IMR-90 (cell line): ENCODE results near the gene SLC38A5. TPM values are rescaled to one million over a fixed set of nuclear protein-coding genes. Genes with fewer than 3 reads are reported as not detected.

ENCODE experiments used
- ATAC-seq: fragments of 200-7000 bp; cut with Tn5 transposase; 2 replicates; pipeline ENCODE4 v1.9.1; 2020; ENCODE audit warnings: low read depth, mild to moderate bottlenecking, moderate library complexity
- BruUV-seq: library from RNA; stranded (reverse); fragments of 400-500 nt; replicated peaks from 2 replicates; lab custom pipeline; 2021; lab: Mats Ljungman, UMichigan
- CTCF ChIA-PET: fragments of 300-600 bp; formaldehyde crosslinking; extraction: SDS; loops from one replicate; lab custom pipeline; 2021; ENCODE audit warnings: antibody characterized with exemption; lab: Yijun Ruan, JAX
- POLR2A ChIA-PET: fragments of 300-600 bp; sonication (Branson Sonifier 250); formaldehyde crosslinking; loops from one replicate; lab custom pipeline; 2022; ENCODE audit warnings: antibody characterized with exemption; ENCODE audit not compliant: unreplicated experiment; lab: Charles Lee
- DNase-seq: peaks from one replicate; pipeline ENCODE4 v3.0.0; 2013
- H2AFZ ChIP-seq: replicated peaks from 2 replicates; pipeline ENCODE3; 2013; ENCODE audit warnings: low read length, mild to moderate bottlenecking; ENCODE audit not compliant: poor library complexity
- H2AK5ac ChIP-seq: 2 replicates; pipeline ENCODE4 v1.6.1; 2013; ENCODE audit warnings: low read depth, low read length, inconsistent platforms
- H2AK9ac ChIP-seq: replicated peaks from 2 replicates; pipeline ENCODE3; 2013; ENCODE audit warnings: mild to moderate bottlenecking, low read depth, low read length, moderate library complexity; ENCODE audit not compliant: poor library complexity
- H2BK120ac ChIP-seq: 2 replicates; pipeline ENCODE4 v1.6.1; 2013; ENCODE audit warnings: low read depth, low read length, inconsistent platforms
- H2BK15ac ChIP-seq: 3 replicates; pipeline ENCODE4 v1.6.1; 2013; ENCODE audit warnings: low read depth, low read length, inconsistent platforms
- H2BK20ac ChIP-seq: 2 replicates; pipeline ENCODE4 v1.6.1; 2013; ENCODE audit warnings: low read depth, mild to moderate bottlenecking, inconsistent platforms, low read length, moderate library complexity
- H2BK5ac ChIP-seq: 2 replicates; pipeline ENCODE4 v1.6.1; 2013; ENCODE audit warnings: mild to moderate bottlenecking, low read depth, low read length, inconsistent platforms; ENCODE audit not compliant: poor library complexity, severe bottlenecking
- H3K14ac ChIP-seq: replicated peaks from 2 replicates; pipeline ENCODE4 v1.6.1; 2013; ENCODE audit warnings: low read depth, low read length, inconsistent platforms
- H3K18ac ChIP-seq: 2 replicates; pipeline ENCODE4 v1.6.1; 2013; ENCODE audit warnings: low read depth, low read length, control low read depth
- H3K23ac ChIP-seq: 2 replicates; pipeline ENCODE4 v1.6.1; 2013; ENCODE audit warnings: low read depth, low read length, inconsistent platforms
- H3K27ac ChIP-seq: 2 replicates; pipeline ENCODE4 v1.5.1; 2013; ENCODE audit warnings: mild to moderate bottlenecking, control low read depth, low read length; ENCODE audit not compliant: insufficient read depth
- H3K27me3 ChIP-seq: 2 replicates; pipeline ENCODE4 v1.6.1; 2013; ENCODE audit warnings: low read length; ENCODE audit not compliant: control insufficient read depth, insufficient read depth
- H3K36me3 ChIP-seq: 2 replicates; pipeline ENCODE4 v1.6.1; 2013; ENCODE audit warnings: low read length, mixed read lengths; ENCODE audit not compliant: control insufficient read depth, insufficient read depth
- H3K4ac ChIP-seq: 2 replicates; pipeline ENCODE4 v1.6.1; 2013; ENCODE audit warnings: low read depth, low read length, inconsistent platforms
- H3K4me1 ChIP-seq: 2 replicates; pipeline ENCODE4 v1.6.1; 2013; ENCODE audit warnings: low read length, mixed read lengths; ENCODE audit not compliant: control insufficient read depth, insufficient read depth
- H3K4me2 ChIP-seq: 2 replicates; pipeline ENCODE4 v1.6.1; 2013; ENCODE audit warnings: low read depth, mild to moderate bottlenecking, control low read depth, low read length, moderate library complexity
- H3K4me3 ChIP-seq: 2 replicates; pipeline ENCODE4 v1.5.1; 2013; ENCODE audit warnings: low read depth, mild to moderate bottlenecking, control low read depth, low read length, moderate library complexity; ENCODE audit not compliant: insufficient read depth
- H3K56ac ChIP-seq: 2 replicates; pipeline ENCODE4 v1.6.1; 2013; ENCODE audit warnings: low read length, inconsistent platforms; ENCODE audit not compliant: insufficient read depth; ENCODE audit errors: extremely low read depth
- H3K79me1 ChIP-seq, 2 experiments: 2 replicates each; pipeline ENCODE4 v1.6.1; 2013; ENCODE audit warnings: low read length in 2 of 2, inconsistent platforms in 1 of 2, low read depth in 1 of 2
- H3K9ac ChIP-seq: 2 replicates; pipeline ENCODE4 v1.6.1; 2013; ENCODE audit warnings: low read depth, low read length, control low read depth
- H3K9me1 ChIP-seq: 2 replicates; pipeline ENCODE4 v1.6.1; 2013; ENCODE audit warnings: low read length, inconsistent platforms; ENCODE audit not compliant: insufficient read depth
- H3K9me3 ChIP-seq: 2 replicates; pipeline ENCODE4 v1.6.1; 2013; ENCODE audit warnings: low read length; ENCODE audit not compliant: control insufficient read depth, insufficient read depth
- H4K20me1 ChIP-seq: 2 replicates; pipeline ENCODE4 v1.6.1; 2013; ENCODE audit warnings: low read length, inconsistent platforms; ENCODE audit not compliant: insufficient read depth
- H4K5ac ChIP-seq: 2 replicates; pipeline ENCODE4 v1.6.1; 2013; ENCODE audit warnings: mild to moderate bottlenecking, low read depth, low read length, control low read depth
- H4K8ac ChIP-seq, 2 experiments: 2 replicates each; pipeline ENCODE4 v1.6.1; 2013; ENCODE audit warnings: low read depth in 2 of 2, low read length in 2 of 2, control low read depth in 1 of 2, inconsistent platforms in 1 of 2
- H4K91ac ChIP-seq: 2 replicates; pipeline ENCODE4 v1.6.1; 2013; ENCODE audit warnings: low read depth, low read length, inconsistent platforms; ENCODE audit not compliant: insufficient read depth
- BHLHE40 ChIP-seq: fragments of 150-350 bp; IDR thresholded peaks from 2 replicates; pipeline ENCODE4 v1.6.1; 2016; ENCODE audit warnings: mild to moderate bottlenecking, low read depth, low read length
- CEBPB ChIP-seq: IDR thresholded peaks from 2 replicates; pipeline ENCODE4 v1.6.1; 2012; ENCODE audit warnings: low read depth, low read length, improper control_type of control experiment
- CHD1 ChIP-seq: IDR thresholded peaks from 2 replicates; pipeline ENCODE4 v1.6.1; 2012; ENCODE audit warnings: low read depth, low read length, improper control_type of control experiment
- FOS ChIP-seq: fragments of 150-350 bp; IDR thresholded peaks from 2 replicates; pipeline ENCODE4 v1.6.1; 2016; ENCODE audit warnings: low read depth, low read length
- MAFK ChIP-seq: IDR thresholded peaks from 2 replicates; pipeline ENCODE4 v1.6.1; 2012; ENCODE audit warnings: low read depth, low read length, improper control_type of control experiment
- MAZ ChIP-seq: IDR thresholded peaks from 2 replicates; pipeline ENCODE4 v1.6.1; 2012; ENCODE audit warnings: low read depth, mild to moderate bottlenecking, low read length, improper control_type of control experiment, moderate library complexity, borderline replicate concordance
- MXI1 ChIP-seq: IDR thresholded peaks from 2 replicates; pipeline ENCODE4 v1.6.1; 2012; ENCODE audit warnings: low read depth, mild to moderate bottlenecking, low read length, moderate library complexity, borderline replicate concordance
- POLR2A ChIP-seq: IDR thresholded peaks from 2 replicates; pipeline ENCODE4 v1.6.1; 2012; ENCODE audit warnings: mild to moderate bottlenecking, low read depth, low read length
- RAD21 ChIP-seq: IDR thresholded peaks from 2 replicates; pipeline ENCODE4 v1.6.1; 2012; ENCODE audit warnings: low read length, improper control_type of control experiment
- RCOR1 ChIP-seq: IDR thresholded peaks from 2 replicates; pipeline ENCODE4 v1.6.1; 2012; ENCODE audit warnings: mild to moderate bottlenecking, low read length, improper control_type of control experiment; ENCODE audit not compliant: insufficient replicate concordance
- RFX5 ChIP-seq: IDR thresholded peaks from 2 replicates; pipeline ENCODE4 v1.8.0; 2012; ENCODE audit warnings: low read depth, mild to moderate bottlenecking, low read length, moderate library complexity
- SMC3 ChIP-seq: fragments of 150-350 bp; IDR thresholded peaks from 2 replicates; pipeline ENCODE4 v1.6.1; 2016; ENCODE audit warnings: low read depth, mild to moderate bottlenecking, antibody characterized with exemption, low read length, moderate library complexity
- WGBS, 2 experiments: methylation state at CpG; one replicate each; pipeline versions ENCODE4 v1.1.5 to v1.1.7; 2013; ENCODE audit warnings: missing lambda C conversion rate in 2 of 2; ENCODE audit not compliant: insufficient read length in 1 of 2; ENCODE audit errors: extremely low coverage in 2 of 2; 5-methylcytosine and 5-hydroxymethylcytosine counted together
- dilution Hi-C: fragments of 300-500 bp; cut with HindIII; formaldehyde crosslinking; loops from one replicate; pipeline ENCODE4 v1.14.3; 2018; ENCODE audit warnings: low sequenced_read_pairs; ENCODE audit not compliant: unreplicated experiment
- in situ Hi-C: fragments of 300-500 bp; cut with MboI; formaldehyde crosslinking; loops from 3 replicates; pipeline ENCODE4 v1.14.3; 2019; ENCODE audit warnings: low sequenced_read_pairs, inconsistent platforms, mixed read lengths
- intact Hi-C: fragments of 100-400 bp; cut with micrococcal nuclease; formaldehyde crosslinking; loops from 2 replicates; pipeline ENCODE4 v1.10.0; 2022
- polyA plus RNA-seq, 3 experiments: library from polyadenylated mRNA; depleted of rRNA; stranded (reverse); fragments of >200 nt; gene quantifications; 2 replicates each; pipeline ENCODE4 v1.2.3, GENCODE V29; 2012; ENCODE audit warnings: low replicate concordance in 1 of 3
- total RNA-seq: library from RNA; depleted of rRNA; stranded (reverse); fragments of >200 nt; gene quantifications from 2 replicates; pipeline ENCODE4 v1.2.3, GENCODE V29; 2012
- TF ChIP-seq, protein P1 (sequence below): fragments of 150-350 bp; IDR thresholded peaks from 2 replicates; pipeline ENCODE4 v1.6.1; 2016; ENCODE audit warnings: low read depth, mild to moderate bottlenecking, low read length, moderate library complexity, borderline replicate concordance
- TF ChIP-seq, protein P2 (sequence below): fragments of 150-350 bp; IDR thresholded peaks from 2 replicates; pipeline ENCODE4 v1.6.1; 2017; ENCODE audit warnings: mild to moderate bottlenecking, antibody characterized with exemption, low read length, low read depth
- TF ChIP-seq, protein P3 (sequence below): conservative IDR thresholded peaks from 2 replicates; pipeline ENCODE4 v1.5.1; 2012; ENCODE audit warnings: mild to moderate bottlenecking, low read depth, low read length, improper control_type of control experiment

SLC38A5 gene
- total and polyA plus RNA-seq, 2 of the 4 experiments (the other 2 are of a cell fraction), result 12.2 to 20.4 TPM

DNA sequence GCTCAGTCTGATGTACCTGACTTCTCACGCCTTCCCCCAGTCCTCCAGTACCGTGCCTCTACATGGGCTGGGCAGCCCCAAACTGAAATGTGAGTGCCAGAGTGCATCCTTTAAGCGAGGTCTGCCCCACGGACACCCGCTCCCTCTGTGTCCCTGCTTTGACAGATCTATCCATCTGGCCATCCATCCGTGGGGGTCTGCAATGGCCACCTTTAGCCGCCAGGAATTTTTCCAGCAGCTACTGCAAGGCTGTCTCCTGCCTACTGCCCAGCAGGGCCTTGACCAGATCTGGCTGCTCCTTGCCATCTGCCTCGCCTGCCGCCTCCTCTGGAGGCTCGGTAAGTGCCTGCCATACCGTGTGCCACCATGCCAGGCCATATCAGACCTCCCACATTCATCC is 39.6 kb upstream of the SLC38A5 start:
- ChIA-PET POLR2A (no interaction called here), CTCF (no interaction called here)
- Histone ChIP-seq H4K8ac (0 out of 4 replicates have a peak overlapping the region, but pooled peaks of 1 of the 2 experiments have one; percentile 67), H2BK5ac (no peak overlapping the region), H3K23ac (peak overlapping the region; percentile 35), H4K20me1 (no peaks in the 10 kb centered on the region), H2AK5ac (no peak overlapping the region), H4K5ac (no peak overlapping the region), H3K56ac (no peak overlapping the region), H3K4me1 (no peaks in the 10 kb centered on the region), H3K36me3 (no peaks in the 10 kb centered on the region; the same call in none of the 2 replicates), H3K79me1 (peaks cover 6 to 12% of the 10 kb centered on the region in 2 experiments; a peak in 3 of 4 replicates), H3K27ac (no peak overlapping the region), H2BK15ac (no peak overlapping the region), H2AFZ (peak overlapping the region; percentile 94), H3K4ac (peak overlapping the region; percentile 41), H3K18ac (no peak overlapping the region), H2BK120ac (no peak overlapping the region), H3K27me3 (no peaks in the 10 kb centered on the region), H3K9me3 (no peaks in the 10 kb centered on the region; the same call in 1 of the 2 replicates), H3K9ac (peak overlapping the region; percentile 89), H3K4me2 (peak overlapping the region; percentile 92), H3K14ac (peak overlapping the region; percentile 63; the same call in 1 of the 2 replicates), H2AK9ac (peak overlapping the region; percentile 76), H3K9me1 (no peaks in the 10 kb centered on the region), H4K91ac (no peak overlapping the region), H2BK20ac (no peak overlapping the region), H3K4me3 (peak overlapping the region; percentile 96)
- ATAC-seq (no peak), DNase-seq (no peak)
- TF ChIP-seq SMC3 (no peak), RCOR1 (no peak), MAFK (no peak), CHD1 (no peak), BHLHE40 (no peak), RAD21 (no peak), MXI1 (no peak), FOS (no peak), RFX5 (no peak), CEBPB (no peak), MAZ (no peak), POLR2A (no peak)
- TF ChIP-seq, protein P1, sequence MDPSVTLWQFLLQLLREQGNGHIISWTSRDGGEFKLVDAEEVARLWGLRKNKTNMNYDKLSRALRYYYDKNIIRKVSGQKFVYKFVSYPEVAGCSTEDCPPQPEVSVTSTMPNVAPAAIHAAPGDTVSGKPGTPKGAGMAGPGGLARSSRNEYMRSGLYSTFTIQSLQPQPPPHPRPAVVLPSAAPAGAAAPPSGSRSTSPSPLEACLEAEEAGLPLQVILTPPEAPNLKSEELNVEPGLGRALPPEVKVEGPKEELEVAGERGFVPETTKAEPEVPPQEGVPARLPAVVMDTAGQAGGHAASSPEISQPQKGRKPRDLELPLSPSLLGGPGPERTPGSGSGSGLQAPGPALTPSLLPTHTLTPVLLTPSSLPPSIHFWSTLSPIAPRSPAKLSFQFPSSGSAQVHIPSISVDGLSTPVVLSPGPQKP, result no peak
- TF ChIP-seq, protein P2, sequence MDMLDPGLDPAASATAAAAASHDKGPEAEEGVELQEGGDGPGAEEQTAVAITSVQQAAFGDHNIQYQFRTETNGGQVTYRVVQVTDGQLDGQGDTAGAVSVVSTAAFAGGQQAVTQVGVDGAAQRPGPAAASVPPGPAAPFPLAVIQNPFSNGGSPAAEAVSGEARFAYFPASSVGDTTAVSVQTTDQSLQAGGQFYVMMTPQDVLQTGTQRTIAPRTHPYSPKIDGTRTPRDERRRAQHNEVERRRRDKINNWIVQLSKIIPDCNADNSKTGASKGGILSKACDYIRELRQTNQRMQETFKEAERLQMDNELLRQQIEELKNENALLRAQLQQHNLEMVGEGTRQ, result no peak
- TF ChIP-seq, protein P3, sequence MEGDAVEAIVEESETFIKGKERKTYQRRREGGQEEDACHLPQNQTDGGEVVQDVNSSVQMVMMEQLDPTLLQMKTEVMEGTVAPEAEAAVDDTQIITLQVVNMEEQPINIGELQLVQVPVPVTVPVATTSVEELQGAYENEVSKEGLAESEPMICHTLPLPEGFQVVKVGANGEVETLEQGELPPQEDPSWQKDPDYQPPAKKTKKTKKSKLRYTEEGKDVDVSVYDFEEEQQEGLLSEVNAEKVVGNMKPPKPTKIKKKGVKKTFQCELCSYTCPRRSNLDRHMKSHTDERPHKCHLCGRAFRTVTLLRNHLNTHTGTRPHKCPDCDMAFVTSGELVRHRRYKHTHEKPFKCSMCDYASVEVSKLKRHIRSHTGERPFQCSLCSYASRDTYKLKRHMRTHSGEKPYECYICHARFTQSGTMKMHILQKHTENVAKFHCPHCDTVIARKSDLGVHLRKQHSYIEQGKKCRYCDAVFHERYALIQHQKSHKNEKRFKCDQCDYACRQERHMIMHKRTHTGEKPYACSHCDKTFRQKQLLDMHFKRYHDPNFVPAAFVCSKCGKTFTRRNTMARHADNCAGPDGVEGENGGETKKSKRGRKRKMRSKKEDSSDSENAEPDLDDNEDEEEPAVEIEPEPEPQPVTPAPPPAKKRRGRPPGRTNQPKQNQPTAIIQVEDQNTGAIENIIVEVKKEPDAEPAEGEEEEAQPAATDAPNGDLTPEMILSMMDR, result no peak
- 54% methylated on average over 11 of the region's 11 CpGs; no CpG with 5 or more reads in 1 of the 2 experiments for WGBS, 2 experiments
- in situ Hi-C loops (no loop called here), dilution Hi-C loops (no loop called here), intact Hi-C loops (no loop called here)
- no TSS peak for BruUV-seq
